Cardiac fibroblast (primary cell): ENCODE data around the gene UNC13A.
"Not testable (repeated sequence)": the region's sequence is repeated elsewhere in the genome, so short reads cannot be mapped to it uniquely, and the experiment has no call there.

Experiments
- DNase-seq, 2 donors: peaks; one replicate each; pipeline versions ENCODE4 v3.0.0 to v3.0.0-alpha.2; 2010; ENCODE audit warnings: low read depth in 2 of 2
- H3K4me3 ChIP-seq, 2 donors: replicated peaks in 1 of 2; 1 replicate in 1 of 2; 2 replicates in 1 of 2; pipeline ENCODE4 v1.5.1; 2011; ENCODE audit warnings: low read depth in 2 of 2, low read length in 2 of 2, mild to moderate bottlenecking in 2 of 2, moderate library complexity in 1 of 2
- CTCF ChIP-seq: IDR thresholded peaks from one replicate; pipeline ENCODE4 v1.5.1; 2011; ENCODE audit warnings: low read depth, mild to moderate bottlenecking, low read length, inconsistent platforms

The UNC13A gene

GRCh38 chr19:17577457-17578097, 110.6 kb downstream of the UNC13A start:
- DNase-seq = no peak

GRCh38 chr19:17576758-17577456, 111.2 kb downstream of the UNC13A start:
- H3K4me3 ChIP-seq = no peak overlapping the region
- no peak for TF ChIP-seq CTCF
- peak; percentile 45 to 55 for DNase-seq

More at GRCh38 chr19:17577457-17578097, 110.6 kb downstream of the UNC13A start:
- H3K4me3 ChIP-seq = no peak overlapping the region
- no peak for TF ChIP-seq CTCF

GRCh38 chr19:17575871-17576757, 112.0 kb downstream of the UNC13A start:
- DNase-seq = no peak
- TF ChIP-seq CTCF = no peak
- no peak overlapping the region for H3K4me3 ChIP-seq

GRCh38 chr19:17572638-17573037, 115.5 kb downstream of the UNC13A start:
- no peak for DNase-seq
- no peak overlapping the region for H3K4me3 ChIP-seq
- no peak for TF ChIP-seq CTCF

GRCh38 chr19:17570791-17571190, 117.4 kb downstream of the UNC13A start:
- no peak for TF ChIP-seq CTCF
- DNase-seq = no peak
- no peak overlapping the region for H3K4me3 ChIP-seq

DNA sequence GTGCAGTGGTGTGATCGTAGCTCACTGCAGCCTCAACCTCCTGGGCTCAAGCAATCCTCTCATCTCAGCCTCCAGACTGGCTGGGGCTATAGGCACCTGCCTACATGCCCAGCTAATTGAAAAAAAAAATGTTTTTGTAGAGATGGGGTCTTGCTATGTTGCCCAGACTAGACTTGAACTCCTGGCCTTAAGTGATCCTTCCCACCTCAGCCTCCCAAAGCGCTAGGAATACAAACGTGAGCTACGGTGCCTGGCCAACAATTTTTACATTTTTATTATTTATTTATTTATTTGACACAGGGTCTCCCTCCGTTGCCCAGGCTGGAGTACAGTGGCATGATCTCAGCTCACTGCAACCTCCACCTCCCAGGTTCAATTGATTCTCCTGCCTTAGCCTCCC, 117.9 kb downstream of the UNC13A start:
- not testable (repeated sequence) for H3K4me3 ChIP-seq, DNase-seq

- no peak for TF ChIP-seq CTCF
- no peak overlapping the region for H3K4me3 ChIP-seq
- no peak for DNase-seq
These were observed 120.2 kb downstream of the UNC13A start for GRCh38 chr19:17567940-17568339.
